ENCODE measurements around the gene NDUFB10.
"Not testable (repeated sequence)": the region's sequence is repeated elsewhere in the genome, so short reads cannot be mapped to it uniquely, and the experiment has no call there.

NDUFB10 gene

DNA sequence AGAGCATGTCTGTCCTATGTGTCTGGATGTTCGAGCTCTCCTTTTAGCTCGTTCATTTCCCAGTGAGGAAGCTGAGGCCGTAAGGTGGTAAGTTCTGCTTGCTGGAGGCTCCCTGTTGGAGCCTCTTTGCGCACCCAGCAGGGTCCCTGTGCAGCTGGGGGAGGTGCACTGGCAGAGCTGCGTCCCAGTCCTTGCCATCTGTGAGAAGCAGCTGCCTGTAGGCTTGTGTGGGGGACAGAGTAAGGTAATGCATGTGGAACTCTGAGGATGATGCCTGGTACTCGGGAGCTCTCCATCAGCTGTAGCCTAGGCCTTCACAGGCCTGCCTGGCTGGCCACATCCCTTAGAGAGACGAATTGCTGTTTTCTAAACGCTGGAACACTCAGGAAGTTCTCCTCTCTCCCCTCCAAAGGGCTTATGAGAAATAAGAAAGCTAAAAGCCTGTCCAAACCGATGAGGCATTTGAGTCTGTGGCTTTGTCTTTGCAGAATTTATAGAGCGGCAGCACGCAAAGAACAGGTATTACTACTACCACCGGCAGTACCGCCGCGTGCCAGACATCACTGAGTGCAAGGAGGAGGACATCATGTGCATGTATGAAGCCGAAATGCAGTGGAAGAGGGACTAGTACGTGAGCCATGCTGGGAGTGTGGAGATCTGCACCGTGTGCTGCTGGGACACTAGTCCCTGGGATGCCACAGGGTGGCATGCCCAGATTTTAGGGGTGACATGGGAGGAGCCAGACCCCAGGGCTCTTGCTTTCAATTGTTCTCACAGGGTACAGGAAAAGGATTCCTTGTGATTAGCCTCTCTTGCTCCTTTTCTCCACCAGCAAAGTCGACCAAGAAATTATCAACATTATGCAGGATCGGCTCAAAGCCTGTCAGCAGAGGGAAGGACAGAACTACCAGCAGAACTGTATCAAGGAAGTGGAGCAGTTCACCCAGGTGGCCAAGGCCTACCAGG lies 1.6 kb downstream of the NDUFB10 start:
- peak overlapping the region; percentile 99 for H3K27ac Mint-ChIP-seq (ENCODE audit: low read depth)
- no peak for ATAC-seq (replicated peaks; ENCODE audit: extremely low read depth, poor library complexity, severe bottlenecking)
- no peaks in the 10 kb centered on the region for H3K27me3 Mint-ChIP-seq
- H3K4me3 Mint-ChIP-seq: peak overlapping the region; percentile 94
- peaks cover 64% of the 10 kb centered on the region for H3K4me1 Mint-ChIP-seq
- DNase-seq (ENCODE audit: low spot score in 2 of 2): no peak
- no peaks in the 10 kb centered on the region for H3K9me3 Mint-ChIP-seq
- H3K36me3 Mint-ChIP-seq (ENCODE audit: insufficient read depth): peaks cover 57% of the 10 kb centered on the region

DNA sequence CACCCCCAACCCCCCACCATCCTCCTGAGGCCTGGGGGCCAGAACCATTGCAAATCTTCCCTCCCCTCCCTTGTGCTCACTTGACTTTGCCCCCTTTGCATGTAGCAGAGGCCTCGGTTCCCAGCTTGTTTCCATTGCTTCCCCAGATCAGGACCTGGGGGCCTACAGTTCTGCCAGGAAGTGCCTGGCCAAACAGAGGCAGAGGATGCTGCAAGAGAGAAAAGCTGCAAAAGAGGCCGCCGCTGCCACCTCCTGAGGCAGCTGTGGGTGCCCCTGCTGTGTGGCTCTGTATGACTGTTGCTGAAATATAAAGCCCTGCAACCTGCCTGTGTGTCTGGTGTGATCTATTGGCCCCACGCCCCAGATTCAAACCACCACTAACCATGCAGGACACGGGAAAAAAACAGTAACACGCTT lies 2.3 kb downstream of the NDUFB10 start:
- H3K27ac Mint-ChIP-seq (ENCODE audit: low read depth): peak overlapping the region; percentile 99
- H3K27me3 Mint-ChIP-seq: no peaks in the 10 kb centered on the region
- H3K4me3 Mint-ChIP-seq: peak overlapping the region; percentile 94
- peaks cover 65% of the 10 kb centered on the region for H3K4me1 Mint-ChIP-seq
- H3K9me3 Mint-ChIP-seq: no peaks in the 10 kb centered on the region
- no peak for DNase-seq (ENCODE audit: low spot score in 2 of 2)
- peaks cover 57% of the 10 kb centered on the region for H3K36me3 Mint-ChIP-seq (ENCODE audit: insufficient read depth)
- ATAC-seq (replicated peaks; ENCODE audit: extremely low read depth, poor library complexity, severe bottlenecking): no peak

DNA sequence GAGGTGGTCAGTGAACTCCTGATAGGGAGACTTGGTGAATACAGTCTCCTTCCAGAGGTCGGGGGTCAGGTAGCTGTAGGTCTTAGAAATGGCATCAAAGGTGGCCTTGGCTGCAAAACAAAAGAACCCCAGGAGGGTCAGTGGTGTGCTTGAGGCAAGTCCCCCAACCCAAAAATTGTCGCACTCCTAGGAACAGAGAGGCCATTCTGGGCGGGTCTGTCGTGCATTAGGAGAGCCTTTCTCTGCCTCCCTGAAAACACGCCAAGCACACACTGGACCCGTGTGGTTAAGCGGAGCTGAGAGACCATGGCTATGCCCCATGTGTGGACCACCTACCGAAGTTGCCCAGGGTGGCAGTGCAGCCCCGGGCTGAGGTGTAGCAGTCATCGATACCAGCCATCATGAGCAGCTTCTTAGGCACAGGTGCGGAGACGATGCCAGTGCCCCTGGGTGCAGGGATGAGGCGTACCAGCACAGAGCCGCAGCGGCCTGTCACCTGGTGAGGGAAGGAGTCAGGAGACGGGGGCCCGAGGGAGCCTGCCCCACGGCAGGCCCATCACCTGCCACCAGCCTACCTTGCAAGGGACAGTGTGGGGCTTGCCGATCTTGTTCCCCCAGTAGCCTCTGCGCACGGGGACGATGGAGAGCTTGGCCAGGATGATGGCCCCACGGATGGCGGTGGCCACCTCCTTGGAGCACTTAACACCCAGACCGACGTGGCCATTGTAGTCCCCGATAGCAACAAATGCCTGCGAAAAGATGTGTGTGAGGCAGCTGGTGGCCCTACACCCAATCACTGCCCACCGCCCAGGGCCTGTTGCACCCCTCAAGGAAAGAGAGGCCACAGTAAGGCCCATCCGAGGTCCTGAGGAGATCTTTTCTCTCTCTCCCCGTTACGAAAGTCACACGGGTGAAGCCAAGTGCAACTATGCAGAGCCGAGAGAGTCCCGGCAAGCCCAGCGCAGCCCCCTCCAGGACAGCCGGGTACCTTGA lies 3.1 kb downstream of the NDUFB10 start:
- H3K9me3 Mint-ChIP-seq; ATAC-seq (replicated peaks; ENCODE audit: extremely low read depth, poor library complexity, severe bottlenecking); DNase-seq (ENCODE audit: low spot score in 2 of 2); H3K27me3 Mint-ChIP-seq: not testable (repeated sequence)
- Mint-ChIP-seq H3K4me1 (peaks cover 65% of the 10 kb centered on the region), H3K27ac (ENCODE audit: low read depth) (peak overlapping the region; percentile 99), H3K4me3 (peak overlapping the region; percentile 94), H3K36me3 (ENCODE audit: insufficient read depth) (peaks cover 57% of the 10 kb centered on the region)

- Mint-ChIP-seq H3K4me1 (peaks cover 63% of the 10 kb centered on the region), H3K27me3 (no peaks in the 10 kb centered on the region), H3K4me3 (peak overlapping the region; percentile 94), H3K9me3 (no peaks in the 10 kb centered on the region), H3K27ac (ENCODE audit: low read depth) (peak overlapping the region; percentile 99), H3K36me3 (ENCODE audit: insufficient read depth) (peaks cover 57% of the 10 kb centered on the region)
- ATAC-seq (replicated peaks; ENCODE audit: extremely low read depth, poor library complexity, severe bottlenecking): peak; percentile 16
- peak; percentile 35 to 41 for DNase-seq (ENCODE audit: low spot score in 2 of 2)
Measured at GRCh38 chr16:1963806-1964505, 4.6 kb downstream of the NDUFB10 start.

DNA sequence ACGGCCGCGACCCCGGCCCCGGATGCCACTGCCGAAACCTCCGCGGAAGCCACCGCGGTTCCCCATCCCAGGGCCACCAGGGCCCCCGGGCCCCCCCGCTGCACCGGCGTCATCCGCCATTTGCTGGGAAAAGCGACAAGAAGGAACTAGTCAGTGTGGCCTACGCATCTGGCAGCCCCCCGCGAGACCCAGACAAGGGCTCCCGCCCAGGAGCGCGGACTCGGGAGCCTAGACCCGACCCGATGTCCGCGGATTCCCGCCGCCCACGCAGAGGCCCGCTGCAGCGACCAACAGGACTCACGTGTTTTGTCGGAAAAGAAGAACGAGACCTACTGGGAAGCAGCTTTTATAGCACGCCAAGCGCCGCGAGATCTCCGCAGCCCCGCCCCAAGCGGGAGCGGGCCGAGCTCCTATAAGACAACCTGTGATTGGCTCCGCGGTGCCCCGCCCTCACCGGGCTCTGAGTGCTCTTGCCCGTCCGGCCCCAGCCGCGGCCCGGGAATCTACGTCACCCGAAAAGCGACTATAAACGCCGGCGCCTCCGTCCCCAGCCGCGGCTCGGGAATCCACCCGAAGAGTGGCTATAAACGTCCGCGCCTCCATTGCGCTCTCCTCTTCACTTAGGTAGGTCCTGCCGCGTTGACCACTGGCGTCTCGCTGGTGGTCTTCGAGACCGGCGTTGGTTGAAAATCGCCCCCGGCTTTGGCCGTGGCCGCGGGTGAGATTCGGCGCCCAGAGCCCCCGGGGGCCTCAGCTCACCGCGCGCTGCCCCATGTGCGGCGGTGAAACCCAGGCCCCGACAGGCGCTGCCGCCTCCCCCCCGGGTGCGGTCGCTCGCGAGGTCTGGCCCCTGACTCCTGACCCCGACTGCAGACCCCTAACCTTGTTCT lies 5.4 kb downstream of the NDUFB10 start, which contains the start of gene RPS2:
RPS2 (minus strand) TSS at position 321 of the 890 bp plus-strand sequence; CDS start at position 120, 201 bp downstream.
- peak within 1 kb of the TSS; percentile 94 for H3K4me3 Mint-ChIP-seq
- peak; percentile 94 to 97 for DNase-seq (ENCODE audit: low spot score in 2 of 2)
- H3K36me3 Mint-ChIP-seq (ENCODE audit: insufficient read depth): peaks cover 53% of the 10 kb centered on the region
- H3K27ac Mint-ChIP-seq (ENCODE audit: low read depth): peak within 1 kb of the TSS; percentile 99
- no peaks in the 10 kb centered on the region for H3K27me3 Mint-ChIP-seq
- ATAC-seq (replicated peaks; ENCODE audit: extremely low read depth, poor library complexity, severe bottlenecking): peak; percentile 92
- peaks cover 58% of the 10 kb centered on the region for H3K4me1 Mint-ChIP-seq
- H3K9me3 Mint-ChIP-seq: no peaks in the 10 kb centered on the region

DNA sequence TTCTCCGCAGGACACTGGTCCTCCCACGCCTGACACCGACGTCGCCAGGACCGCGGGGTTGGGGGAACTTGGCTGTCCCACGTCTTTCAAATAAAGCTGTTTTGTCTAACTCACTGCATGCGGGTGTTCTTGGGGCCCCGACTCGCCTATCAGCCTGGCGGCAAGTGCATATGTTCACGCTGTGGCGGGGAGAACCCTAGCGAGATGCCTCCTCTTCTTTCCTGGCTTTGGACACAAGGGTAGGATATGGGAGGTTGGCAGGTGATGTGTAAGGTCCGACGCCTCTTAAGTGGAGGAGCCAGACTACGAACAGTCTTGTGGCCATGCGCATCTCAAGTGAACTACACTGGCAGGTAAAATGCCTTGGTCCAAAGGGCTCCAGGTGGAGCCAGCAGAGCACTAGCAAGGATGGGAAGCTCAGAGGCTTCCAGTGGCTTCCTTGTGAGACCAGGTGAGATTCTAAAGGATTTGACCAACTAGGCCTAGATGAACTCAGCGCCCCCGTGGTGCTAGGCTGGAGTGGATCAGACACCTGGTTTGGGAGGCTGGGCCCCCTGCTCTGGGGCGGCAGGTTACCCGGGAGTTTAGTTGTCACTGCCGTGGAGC lies 6.2 kb downstream of the NDUFB10 start:
- DNase-seq (ENCODE audit: low spot score in 2 of 2) (no peak), ATAC-seq (replicated peaks; ENCODE audit: extremely low read depth, poor library complexity, severe bottlenecking) (peak; percentile 15)
- H3K36me3 Mint-ChIP-seq (ENCODE audit: insufficient read depth): peaks cover 49% of the 10 kb centered on the region
- H3K4me3 Mint-ChIP-seq: peak overlapping the region; percentile 94
- no peaks in the 10 kb centered on the region for H3K9me3 Mint-ChIP-seq
- H3K4me1 Mint-ChIP-seq: peaks cover 50% of the 10 kb centered on the region
- peak overlapping the region; percentile 99 for H3K27ac Mint-ChIP-seq (ENCODE audit: low read depth)
- H3K27me3 Mint-ChIP-seq: no peaks in the 10 kb centered on the region

DNA sequence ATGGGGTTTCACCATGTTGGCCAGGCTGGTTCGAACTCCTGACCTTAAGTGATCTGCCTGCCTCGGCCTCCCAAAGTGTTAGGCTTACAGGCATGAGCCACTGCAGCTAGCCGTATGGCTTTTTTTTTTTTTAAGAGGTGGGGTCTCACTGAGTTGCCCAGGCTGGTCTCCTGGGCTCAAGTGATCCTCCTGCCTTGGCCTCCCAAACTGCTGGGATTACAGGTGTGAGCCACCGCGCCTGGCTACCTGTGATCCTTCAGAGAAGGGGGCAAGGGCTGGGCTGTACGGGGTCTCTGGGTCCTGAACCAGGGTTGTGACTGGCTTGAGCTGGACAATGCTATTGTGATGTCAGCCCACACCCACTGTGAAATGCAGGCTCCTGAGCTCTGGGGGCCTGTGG lies 7.1 kb downstream of the NDUFB10 start, which contains the start of gene RNF151:
RNF151 (plus strand) TSS at position 397 of the 400 bp plus-strand sequence. CDS start 26 bp downstream, outside the sequence.
- H3K4me3 Mint-ChIP-seq: peak within 1 kb of the TSS; percentile 94
- DNase-seq (ENCODE audit: low spot score in 2 of 2) (no peak), ATAC-seq (replicated peaks; ENCODE audit: extremely low read depth, poor library complexity, severe bottlenecking) (no peak)
- H3K27me3 Mint-ChIP-seq: no peaks in the 10 kb centered on the region
- peaks cover 49% of the 10 kb centered on the region for H3K4me1 Mint-ChIP-seq
- H3K36me3 Mint-ChIP-seq (ENCODE audit: insufficient read depth): peaks cover 44% of the 10 kb centered on the region
- peak within 1 kb of the TSS; percentile 99 for H3K27ac Mint-ChIP-seq (ENCODE audit: low read depth)
- no peaks in the 10 kb centered on the region for H3K9me3 Mint-ChIP-seq

GRCh38 chr16:1968146-1968953 lies 9.0 kb downstream of the NDUFB10 start:
- H3K9me3 Mint-ChIP-seq: no peaks in the 10 kb centered on the region
- H3K27ac Mint-ChIP-seq (ENCODE audit: low read depth): no peak overlapping the region
- no peak overlapping the region for H3K4me3 Mint-ChIP-seq
- DNase-seq (ENCODE audit: low spot score in 2 of 2) (no peak), ATAC-seq (replicated peaks; ENCODE audit: extremely low read depth, poor library complexity, severe bottlenecking) (no peak)
- H3K36me3 Mint-ChIP-seq (ENCODE audit: insufficient read depth): peaks cover 35% of the 10 kb centered on the region
- peaks cover 47% of the 10 kb centered on the region for H3K4me1 Mint-ChIP-seq
- no peaks in the 10 kb centered on the region for H3K27me3 Mint-ChIP-seq

GRCh38 chr16:1971796-1972489 lies 12.6 kb downstream of the NDUFB10 start, which contains the start of gene TBL3:
Gene TBL3, plus strand, starts transcription at chr16:1972053. Its CDS starts 112 bp downstream, at chr16:1972165.
- peak; percentile 94 to 97 for DNase-seq (ENCODE audit: low spot score in 2 of 2)
- no peaks in the 10 kb centered on the region for H3K27me3 Mint-ChIP-seq
- peak; percentile 99 for ATAC-seq (replicated peaks; ENCODE audit: extremely low read depth, poor library complexity, severe bottlenecking)
- H3K4me3 Mint-ChIP-seq: peak within 1 kb of the TSS; percentile 99
- H3K27ac Mint-ChIP-seq (ENCODE audit: low read depth): peak within 1 kb of the TSS; percentile 94
- no peaks in the 10 kb centered on the region for H3K9me3 Mint-ChIP-seq
- H3K36me3 Mint-ChIP-seq (ENCODE audit: insufficient read depth): peaks cover 22% of the 10 kb centered on the region
- H3K4me1 Mint-ChIP-seq: peaks cover 22% of the 10 kb centered on the region

- H3K27me3 Mint-ChIP-seq: no peaks in the 10 kb centered on the region
- DNase-seq (ENCODE audit: low spot score in 2 of 2) (no peak), ATAC-seq (replicated peaks; ENCODE audit: extremely low read depth, poor library complexity, severe bottlenecking) (no peak)
- H3K4me3 Mint-ChIP-seq: peak overlapping the region; percentile 99
- H3K4me1 Mint-ChIP-seq: peaks cover 22% of the 10 kb centered on the region
- peaks cover 22% of the 10 kb centered on the region for H3K36me3 Mint-ChIP-seq (ENCODE audit: insufficient read depth)
- peak overlapping the region; percentile 94 for H3K27ac Mint-ChIP-seq (ENCODE audit: low read depth)
- H3K9me3 Mint-ChIP-seq: no peaks in the 10 kb centered on the region
Measured at GRCh38 chr16:1972490-1972877, 13.1 kb downstream of the NDUFB10 start.
